UCSD-AML1 (cell line): ENCODE measurements around the gene ZNF716.
"Not testable (repeated sequence)": the region's sequence is repeated elsewhere in the genome, so short reads cannot be mapped to it uniquely, and the experiment has no call there.

ENCODE experiments used
- DNase-seq: peaks from one replicate; lab custom pipeline; 2025; ENCODE audit not compliant: unreplicated experiment; lab: John Stamatoyannopoulos, UW

ZNF716 gene

DNA sequence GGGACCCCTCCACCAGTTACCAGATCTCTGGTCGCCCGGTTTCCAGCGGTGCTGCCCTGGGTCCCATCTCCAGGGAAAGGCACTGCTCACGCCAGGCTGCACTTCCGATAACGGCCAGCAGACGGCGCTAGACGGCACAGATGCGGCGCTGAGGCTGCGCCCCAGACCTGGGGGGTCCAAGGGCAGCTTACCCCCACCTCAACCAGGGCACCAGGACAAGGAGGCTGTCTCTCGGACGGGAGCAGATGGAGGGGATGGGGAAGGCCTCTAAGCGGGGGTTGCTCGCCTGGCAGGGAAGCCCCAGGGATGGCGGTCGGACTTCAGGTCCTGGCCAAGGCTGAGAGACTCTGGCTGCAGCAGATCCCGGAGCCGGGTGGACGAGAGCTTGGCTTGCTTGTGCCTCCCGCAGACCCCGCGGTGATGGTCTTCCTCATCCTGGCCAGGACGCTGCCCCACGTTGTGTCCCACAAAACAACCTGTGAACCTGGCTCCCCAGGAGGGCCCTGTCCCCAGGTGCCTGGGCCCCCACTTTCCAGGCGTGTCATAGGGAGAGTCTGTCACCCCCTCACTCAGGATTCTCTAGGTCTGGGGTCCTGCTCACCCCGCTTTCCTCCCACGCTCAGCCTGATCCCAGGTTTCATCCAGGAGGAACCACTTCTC, 23.9 kb upstream of the ZNF716 start:
- DNase-seq: no peak

DNA sequence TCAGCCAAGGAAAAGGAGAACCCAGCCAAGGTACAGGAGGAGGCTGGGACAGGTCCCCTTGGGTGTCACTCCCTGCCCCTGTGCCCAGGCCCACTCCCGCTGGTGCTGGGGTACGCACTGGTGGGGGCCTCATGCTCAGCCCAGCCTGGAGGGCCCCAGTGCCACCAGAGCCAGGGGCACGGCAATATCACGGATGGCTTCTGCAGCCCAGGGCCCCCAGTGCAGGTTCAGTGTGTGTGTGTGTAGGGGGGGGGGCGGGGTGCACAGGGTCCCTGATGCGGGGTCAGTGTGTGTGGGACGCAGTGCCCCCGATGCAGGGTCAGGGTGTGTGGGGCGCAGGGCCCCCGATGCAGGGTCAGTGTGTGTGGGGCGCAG, 23.4 kb upstream of the ZNF716 start:
- DNase-seq: no peak

DNA sequence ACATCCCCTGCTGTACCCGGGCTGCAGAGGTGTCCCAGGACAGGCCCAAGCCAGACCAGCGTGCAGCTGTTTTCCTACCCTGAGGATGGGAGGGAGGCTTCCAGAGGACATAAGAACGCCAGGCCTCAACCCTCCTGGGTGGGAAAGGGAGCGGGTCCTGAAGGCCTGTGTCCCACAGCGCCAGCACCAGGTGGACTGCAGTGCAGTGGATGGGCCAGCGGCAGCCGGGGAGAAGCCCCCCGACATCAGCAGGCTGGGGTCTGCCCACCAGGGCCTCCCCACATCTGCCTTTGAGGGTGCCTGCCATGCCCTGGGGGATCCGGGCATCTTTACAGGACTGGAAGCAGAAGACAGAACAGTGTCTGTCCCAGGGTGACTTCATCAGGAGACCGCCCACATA, 22.8 kb upstream of the ZNF716 start:
- DNase-seq: no peak

DNA sequence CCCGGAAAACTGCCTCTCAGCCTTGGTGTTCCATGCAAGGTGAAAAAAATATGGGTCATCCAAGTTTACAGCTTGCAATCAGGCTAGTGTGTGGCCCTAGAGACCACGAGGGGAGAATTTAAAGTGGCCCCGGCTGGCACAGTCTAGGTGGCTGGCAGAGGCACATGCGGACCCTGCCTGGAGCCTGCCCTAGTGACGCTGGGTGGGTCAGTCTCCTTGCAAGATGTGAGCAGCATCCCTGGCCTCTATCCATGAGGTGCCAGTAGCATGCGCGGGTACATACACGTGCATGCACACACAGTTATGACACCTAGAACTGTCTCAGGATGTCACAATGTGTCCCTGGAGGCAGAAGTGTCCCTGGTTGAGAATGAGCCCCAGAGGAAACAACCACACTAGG, 22.4 kb upstream of the ZNF716 start:
- DNase-seq: no peak

DNA sequence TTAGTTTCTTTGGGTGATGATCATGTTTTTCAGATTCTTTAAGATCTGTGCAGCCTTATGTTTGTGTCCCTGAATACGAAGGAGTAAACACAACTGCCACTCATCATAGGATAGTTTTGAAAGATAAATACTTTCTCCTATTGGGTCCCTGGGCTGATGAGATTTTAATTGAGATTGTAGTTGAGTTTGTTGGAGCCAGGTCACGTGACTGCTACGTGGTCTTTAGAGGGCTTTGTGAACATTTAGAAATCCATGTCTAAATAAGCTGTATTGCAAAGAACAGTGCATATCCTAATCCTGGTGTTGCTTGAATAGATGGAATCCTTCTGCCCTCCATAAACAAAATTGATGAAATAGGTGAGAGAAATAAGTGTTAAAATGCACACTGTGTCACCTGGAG, 17.4 kb upstream of the ZNF716 start:
- DNase-seq: no peak

DNA sequence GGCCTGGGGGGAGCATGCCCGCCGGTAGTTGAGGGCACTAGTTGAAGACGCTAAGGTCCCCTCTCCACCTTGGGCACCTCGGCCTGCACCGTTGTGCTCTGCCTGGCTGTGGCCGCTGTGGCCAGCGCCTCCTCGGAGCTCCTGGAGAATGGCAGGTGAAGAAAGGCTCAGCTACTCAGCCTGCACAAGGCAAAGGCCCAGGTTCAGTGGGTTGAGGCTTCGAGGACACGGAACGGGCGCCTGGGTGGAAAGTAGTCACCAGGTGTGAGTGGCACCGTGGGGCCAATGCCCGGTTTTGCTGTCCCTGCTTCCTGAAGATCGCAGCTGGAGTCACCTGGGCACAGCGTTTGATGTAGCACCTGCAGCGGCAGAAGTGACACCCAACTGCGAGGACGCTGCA, 12.4 kb upstream of the ZNF716 start:
- DNase-seq: no peak

DNA sequence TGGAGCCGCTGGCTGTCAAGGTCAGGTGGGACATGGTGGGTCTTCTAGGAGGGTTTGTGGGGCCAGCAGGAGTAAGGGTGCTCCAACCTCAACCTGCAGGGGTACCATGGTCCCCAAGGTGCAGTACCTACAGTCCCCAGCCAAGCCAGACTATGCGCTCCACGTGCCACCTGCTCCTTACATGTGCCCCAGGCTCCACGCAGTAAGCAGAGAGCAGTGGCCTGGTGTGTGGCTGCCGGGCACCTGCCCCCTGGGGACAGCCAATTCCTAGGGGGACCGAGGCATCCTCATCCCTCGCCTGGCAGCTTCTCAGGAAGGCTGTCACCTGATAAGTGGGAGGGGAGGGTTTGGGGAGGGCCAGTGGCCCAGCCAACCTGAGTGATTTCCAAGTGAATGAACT, 11.7 kb upstream of the ZNF716 start:
- no peak for DNase-seq

DNA sequence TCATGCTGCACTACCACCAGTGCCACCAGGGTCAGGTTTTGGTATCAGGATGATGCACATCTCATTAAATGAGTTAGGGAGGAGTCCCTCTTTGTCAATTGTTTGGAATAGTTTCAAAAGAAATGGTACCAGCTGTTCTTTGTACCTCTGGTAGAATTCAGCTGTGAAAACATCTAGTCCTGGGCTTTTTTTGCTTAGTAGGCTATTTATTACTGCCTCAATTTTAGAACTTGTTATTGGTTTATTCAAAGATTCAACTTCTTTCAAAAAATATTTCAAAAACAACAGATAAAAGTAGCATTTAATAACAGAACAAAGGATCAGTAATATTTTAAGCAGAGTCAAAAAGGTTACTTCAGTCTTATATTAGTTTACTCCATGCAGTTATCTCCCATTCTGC, 6.4 kb upstream of the ZNF716 start:
- no peak for DNase-seq

DNA sequence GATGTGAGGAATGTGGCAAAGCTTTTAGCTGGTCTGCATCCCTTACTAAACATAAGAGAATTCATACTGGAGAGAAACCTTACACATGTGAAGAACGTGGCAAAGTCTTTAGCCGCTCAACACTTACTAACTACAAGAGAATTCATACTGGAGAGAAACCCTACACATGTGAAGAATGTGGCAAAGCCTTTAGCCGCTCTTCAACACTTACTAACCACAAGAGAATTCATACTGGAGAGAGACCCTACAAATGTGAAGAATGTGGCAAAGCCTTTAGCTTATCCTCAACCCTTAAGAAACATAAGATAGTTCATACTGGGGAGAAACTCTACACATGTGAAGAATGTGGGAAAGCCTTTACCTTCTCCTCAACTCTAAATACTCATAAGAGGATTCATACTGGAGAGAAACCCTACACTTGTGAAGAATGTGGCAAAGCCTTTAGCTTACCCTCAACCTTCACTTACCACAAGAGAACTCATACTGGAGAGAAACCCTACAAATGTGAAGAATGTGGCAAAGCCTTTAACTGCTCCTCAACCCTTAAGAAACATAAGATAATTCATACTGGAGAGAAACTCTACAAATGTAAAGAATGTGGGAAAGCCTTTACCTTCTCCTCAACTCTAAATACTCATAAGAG, 19.3 kb downstream of the ZNF716 start:
- DNase-seq: not testable (repeated sequence)

DNA sequence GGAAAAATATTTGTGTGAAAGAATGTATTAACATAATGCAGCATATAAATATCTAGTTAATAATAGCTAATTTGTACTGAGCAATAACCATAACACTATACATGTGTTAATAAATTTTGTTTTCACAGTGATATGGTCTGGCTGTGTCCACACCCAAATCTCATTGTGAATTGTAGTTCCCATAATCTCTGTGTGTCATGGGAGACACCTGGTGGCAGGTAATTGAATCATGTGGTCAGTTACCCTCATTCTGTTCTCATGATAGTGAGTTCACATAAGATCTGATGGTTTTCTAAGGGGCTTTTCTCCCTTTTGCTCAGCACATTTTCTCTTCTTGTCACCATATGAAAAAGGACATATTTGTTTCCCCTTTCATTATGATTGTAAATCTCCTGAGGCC, 30.3 kb downstream of the ZNF716 start:
- DNase-seq: not testable (repeated sequence)

DNA sequence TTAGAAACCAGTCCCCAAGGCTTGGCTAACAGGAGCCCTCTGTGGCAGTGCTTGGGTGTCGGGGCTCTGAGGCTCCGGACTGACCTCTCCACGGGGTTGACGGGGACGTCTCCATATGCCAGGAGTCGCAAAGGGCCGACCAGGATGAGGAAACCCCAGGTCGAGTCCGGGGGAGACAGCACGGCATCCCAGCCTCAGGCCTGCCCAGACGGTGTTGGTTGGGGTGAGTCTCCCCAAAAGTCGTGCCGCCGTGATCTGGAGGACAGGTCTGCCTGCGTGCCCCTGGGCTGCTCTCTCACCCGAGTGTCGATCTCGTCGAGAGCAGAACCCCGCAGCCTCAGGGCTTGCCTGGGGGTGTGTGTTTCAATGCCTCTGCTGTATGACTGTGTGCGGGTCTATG, 35.0 kb downstream of the ZNF716 start:
- DNase-seq: not testable (repeated sequence)

DNA sequence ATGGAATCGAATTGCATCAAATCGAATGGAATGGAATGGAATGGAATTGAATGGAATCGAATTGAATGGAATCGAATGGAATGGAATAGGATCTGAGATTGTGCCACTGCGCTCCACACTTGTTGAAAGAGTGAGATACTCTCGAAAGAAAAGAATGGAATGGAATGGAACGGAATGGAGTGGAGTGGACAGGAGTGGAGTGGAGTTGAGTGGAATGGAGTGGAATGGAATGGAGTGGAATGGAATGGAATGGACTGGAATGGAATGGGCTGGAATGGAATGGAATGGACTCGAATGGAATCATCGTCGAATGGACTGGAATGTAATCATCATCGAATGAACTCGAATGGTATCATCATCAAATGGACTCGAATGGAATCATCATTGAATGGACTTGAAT, 38.0 kb downstream of the ZNF716 start:
- no peak for DNase-seq

DNA sequence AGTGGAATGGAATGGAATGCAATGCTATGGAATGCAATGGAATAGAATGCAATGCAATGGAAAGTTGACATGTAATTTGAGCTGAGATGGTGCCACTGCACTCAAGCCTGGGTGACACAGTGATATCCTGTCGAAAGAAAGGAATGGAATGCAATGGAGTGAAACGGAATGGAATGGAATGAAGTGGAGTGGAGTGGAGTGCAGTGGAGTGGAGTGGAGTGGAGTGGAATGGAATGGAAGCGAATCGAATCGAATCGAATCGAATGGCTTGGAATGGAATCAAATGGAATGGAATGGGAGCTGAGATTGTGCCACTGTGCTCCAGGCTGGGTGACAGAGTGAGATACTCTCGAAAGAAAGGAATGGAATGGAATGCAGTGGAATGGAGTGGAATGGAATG, 45.1 kb downstream of the ZNF716 start:
- DNase-seq: not testable (repeated sequence)

DNA sequence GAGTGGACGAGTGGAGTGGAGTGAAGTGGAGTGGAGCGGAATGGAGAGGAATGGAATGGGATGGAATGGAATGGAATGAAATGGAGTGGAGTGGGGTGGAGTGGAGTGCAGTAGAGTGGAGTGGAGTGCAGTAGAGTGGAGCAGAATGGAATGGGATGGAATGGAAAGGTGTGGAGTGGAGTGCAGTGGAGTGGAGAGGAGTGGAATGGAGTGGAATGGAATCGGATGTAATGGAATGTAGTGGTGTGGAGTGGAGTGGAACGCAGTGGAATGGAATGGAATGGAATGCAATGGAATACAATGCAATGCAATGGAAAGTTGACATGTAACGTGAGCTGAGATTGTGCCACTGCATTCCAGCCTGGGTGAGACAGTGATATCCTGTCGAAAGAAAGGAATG, 46.4 kb downstream of the ZNF716 start:
- DNase-seq: no peak

DNA sequence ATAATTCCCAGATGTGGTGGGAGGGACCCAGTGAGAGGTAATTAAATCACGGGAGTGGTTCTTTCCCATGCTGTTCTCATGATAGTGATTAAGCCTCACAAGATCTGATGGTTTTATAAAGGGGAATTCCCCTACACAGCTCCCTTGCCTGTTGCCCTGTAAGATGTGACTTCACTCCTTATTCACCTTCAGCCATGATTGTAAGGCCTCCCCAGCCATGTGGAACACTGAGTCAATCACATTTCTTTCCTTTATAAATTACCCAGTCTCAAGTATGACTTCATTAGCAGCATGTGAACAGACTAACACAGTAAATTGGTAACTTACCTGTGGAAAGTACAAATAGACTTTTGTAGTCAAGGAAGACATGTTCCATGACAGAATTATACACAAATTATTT, 55.2 kb downstream of the ZNF716 start:
- no peak for DNase-seq
